Measurements from ENCODE around the gene RTTN. TPM values are rescaled to one million over a fixed set of nuclear protein-coding genes. Genes with fewer than 3 reads are reported as not detected.

RTTN gene
- total and polyA plus RNA-seq, 2 of the 4 experiments (the other 2 are of a cell fraction): 5.8 to 19.9 TPM

DNA sequence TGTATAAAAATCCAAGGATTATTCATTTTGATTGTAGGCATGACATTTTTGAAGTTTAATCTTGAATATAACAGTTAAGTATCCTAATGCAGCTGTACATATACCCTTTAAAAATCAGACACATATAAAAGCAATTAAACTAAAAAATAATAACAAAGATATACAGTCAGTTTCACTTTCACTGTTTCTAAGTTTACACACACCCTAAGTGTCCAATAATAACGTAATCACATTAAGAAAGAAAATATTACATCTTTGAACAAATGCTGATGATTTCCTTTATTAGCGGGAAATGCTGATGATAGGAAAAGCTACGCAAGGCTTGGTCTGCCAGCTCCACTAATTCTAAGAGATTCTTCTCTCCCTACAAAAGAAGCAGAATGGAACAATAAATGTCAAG lies 38.8 kb downstream of the RTTN start:
- H3K9me3 ChIP-seq (ENCODE audit: control insufficient read depth, insufficient read depth, low read length): no peaks in the 10 kb centered on the region
- H3K4me1 ChIP-seq (ENCODE audit: control insufficient read depth, insufficient read depth, low read length): peaks cover 2% of the 10 kb centered on the region; the same call in 1 of the 2 replicates
- intact Hi-C loops (cut with micrococcal nuclease) (no loop called here), in situ Hi-C loops (cut with MboI; ENCODE audit: low sequenced_read_pairs) (no loop called here), dilution Hi-C loops (cut with HindIII; ENCODE audit: low sequenced_read_pairs, unreplicated experiment) (no loop called here)
- peak overlapping the region; percentile 85 for H3K4me2 ChIP-seq (ENCODE audit: low read depth, low read length)
- H2BK120ac ChIP-seq (ENCODE audit: low read depth, low read length): no peak overlapping the region
- H3K79me1 ChIP-seq (ENCODE audit: low read depth in 1 of 2, low read length in 2 of 2): 0 out of 4 replicates have a peak, but pooled peaks cover 0 to 10% of the 10 kb centered on the region in 2 experiments
- no peak overlapping the region for H2BK20ac ChIP-seq (ENCODE audit: low read depth, low read length)
- no peak overlapping the region for H3K4ac ChIP-seq (ENCODE audit: low read depth, low read length)
- H3K27ac ChIP-seq (ENCODE audit: insufficient read depth, low read length): no peak overlapping the region
- no peak overlapping the region for H3K56ac ChIP-seq (ENCODE audit: extremely low read depth, insufficient read depth, low read length)
- peak overlapping the region; percentile 64; the same call in 1 of the 2 replicates for H4K5ac ChIP-seq (ENCODE audit: low read depth, low read length)
- no TSS peak for BruUV-seq (replicated peaks)
- H2BK5ac ChIP-seq (ENCODE audit: low read depth, low read length, poor library complexity, severe bottlenecking): peak overlapping the region; percentile 25
- WGBS, 2 experiments (ENCODE audit: extremely low coverage in 2 of 2, insufficient read length in 1 of 2): no CpG with 5 or more reads among the region's 3 CpGs
- ATAC-seq (ENCODE audit: low read depth): peak; percentile 50
- H4K20me1 ChIP-seq (ENCODE audit: insufficient read depth, low read length): no peaks in the 10 kb centered on the region
- H3K18ac ChIP-seq (ENCODE audit: low read depth, low read length): peak overlapping the region; percentile 64; the same call in 1 of the 2 replicates
- H3K4me3 ChIP-seq (ENCODE audit: insufficient read depth, low read depth, low read length): no peak overlapping the region
- no peak overlapping the region; the same call in 1 of the 2 replicates for H3K14ac ChIP-seq (replicated peaks; ENCODE audit: low read depth, low read length)
- H4K91ac ChIP-seq (ENCODE audit: insufficient read depth, low read depth, low read length): no peak overlapping the region
- no peaks in the 10 kb centered on the region for H3K9me1 ChIP-seq (ENCODE audit: insufficient read depth, low read length)
- no peak overlapping the region for H3K9ac ChIP-seq (ENCODE audit: low read depth, low read length)
- DNase-seq: no peak
- H2AFZ ChIP-seq (replicated peaks; ENCODE audit: low read length, poor library complexity): no peak overlapping the region
- H2AK5ac ChIP-seq (ENCODE audit: low read depth, low read length): no peak overlapping the region
- H3K36me3 ChIP-seq (ENCODE audit: control insufficient read depth, insufficient read depth, low read length): no peaks in the 10 kb centered on the region
- CTCF ChIA-PET: interaction anchor here (0.8 to 1.0 kb wide), 3 partner anchors 12 to 283 kb away, joined by 3 to 4 read pairs (median 3); no protein-coding TSS in a partner anchor
- no peak overlapping the region; a peak in 1 of 4 replicates for H4K8ac ChIP-seq (ENCODE audit: low read depth in 2 of 2, low read length in 2 of 2)
- H2BK15ac ChIP-seq (ENCODE audit: low read depth, low read length): peak overlapping the region; percentile 0; the same call in 1 of the 3 replicates
- H3K23ac ChIP-seq (ENCODE audit: low read depth, low read length): no peak overlapping the region
- no peak overlapping the region for H2AK9ac ChIP-seq (replicated peaks; ENCODE audit: low read depth, low read length, poor library complexity)
- no peaks in the 10 kb centered on the region for H3K27me3 ChIP-seq (ENCODE audit: control insufficient read depth, insufficient read depth, low read length)
- POLR2A ChIA-PET (ENCODE audit: unreplicated experiment): no interaction called here
- TF ChIP-seq CEBPB (IDR thresholded peaks at IDR 0.05; ENCODE audit: low read depth, low read length): no peak
- 0 out of 2 replicates have a peak, but pooled peaks have one; percentile 12 for TF ChIP-seq MAFK (IDR thresholded peaks at IDR 0.05; ENCODE audit: low read depth, low read length)
